Activated CD8-positive, alpha-beta T cell treated with anti-CD3 and anti-CD28 coated beads, Interleukin-2, amount 10 ng/mL, durations not matched to agents 7 days and 5 days (primary cell): ENCODE measurements around the gene ATXN10. TPM values are rescaled to one million over a fixed set of nuclear protein-coding genes. Genes with fewer than 3 reads are reported as not detected.

Experiments used
- ATAC-seq: fragments of 150-1000 bp; cut with Tn5 transposase; one replicate; pipeline ENCODE4 v1.10.0; 2021; ENCODE audit warnings: moderate library complexity
- CTCF ChIA-PET: fragments of 350-600 bp; sonication (Branson Sonifier 250); formaldehyde crosslinking; loops from one replicate; lab custom pipeline; 2021; ENCODE audit warnings: antibody characterized with exemption; lab: Charles Lee
- POLR2A ChIA-PET: fragments of 350-600 bp; sonication (Branson Sonifier 250); formaldehyde crosslinking; loops from one replicate; lab custom pipeline; 2021; ENCODE audit warnings: antibody characterized with exemption; lab: Charles Lee
- DNase-seq: peaks from one replicate; pipeline ENCODE4 v3.0.0-alpha.2; 2020
- H3K27ac Mint-ChIP-seq: one replicate; pipeline ENCODE4 v1.8.0; 2021; ENCODE audit warnings: mild to moderate bottlenecking, mixed read lengths
- H3K27me3 Mint-ChIP-seq: one replicate; pipeline ENCODE4 v1.8.0; 2021; ENCODE audit warnings: low read depth, mixed read lengths
- H3K36me3 Mint-ChIP-seq: one replicate; pipeline ENCODE4 v1.8.0; 2021; ENCODE audit warnings: low read depth, mixed read lengths
- H3K4me1 Mint-ChIP-seq: one replicate; pipeline ENCODE4 v1.8.0; 2021; ENCODE audit warnings: low read depth, mixed read lengths
- H3K4me3 Mint-ChIP-seq: one replicate; pipeline ENCODE4 v1.8.0; 2021; ENCODE audit warnings: mild to moderate bottlenecking, mixed read lengths
- H3K9me3 Mint-ChIP-seq: one replicate; pipeline ENCODE4 v1.8.0; 2022; ENCODE audit warnings: mixed read lengths; ENCODE audit not compliant: insufficient read depth
- total RNA-seq, 2 experiments: library from RNA; stranded (reverse); gene quantifications; one replicate each; pipeline ENCODE4 v1.2.3, GENCODE V29; 2021

ATXN10 gene
- total RNA-seq, 2 experiments from 2014 or later = 106 to 114 TPM

GRCh38 chr22:45826520-45826919 lies 154.9 kb downstream of the ATXN10 start:
- no peak overlapping the region for H3K4me3 Mint-ChIP-seq
- no peaks in the 10 kb centered on the region for H3K27me3 Mint-ChIP-seq
- no peak overlapping the region for H3K27ac Mint-ChIP-seq
- ATAC-seq (no peak), DNase-seq (no peak)
- ChIA-PET POLR2A (no interaction called here), CTCF (interaction anchor here (0.8 to 1.7 kb wide), 2 partner anchors 37 to 541 kb away, joined by 3 to 7 read pairs; no protein-coding TSS in a partner anchor)
- peaks cover 7% of the 10 kb centered on the region for H3K36me3 Mint-ChIP-seq
- no peaks in the 10 kb centered on the region for H3K4me1 Mint-ChIP-seq
- H3K9me3 Mint-ChIP-seq = no peaks in the 10 kb centered on the region

GRCh38 chr22:45828841-45829240 lies 157.2 kb downstream of the ATXN10 start:
- no peak overlapping the region for H3K4me3 Mint-ChIP-seq
- POLR2A ChIA-PET = no interaction called here
- ATAC-seq (no peak), DNase-seq (no peak)
- H3K36me3 Mint-ChIP-seq = peaks cover 7% of the 10 kb centered on the region
- CTCF ChIA-PET = interaction anchor here (1.6 kb wide), 1 partner anchor 35 kb away, joined by 3 read pairs; no protein-coding TSS in a partner anchor
- no peak overlapping the region for H3K27ac Mint-ChIP-seq
- H3K9me3 Mint-ChIP-seq = no peaks in the 10 kb centered on the region
- H3K27me3 Mint-ChIP-seq = no peaks in the 10 kb centered on the region
- H3K4me1 Mint-ChIP-seq = no peaks in the 10 kb centered on the region

GRCh38 chr22:45830531-45831245 lies 159.1 kb downstream of the ATXN10 start:
- ChIA-PET CTCF (no interaction called here), POLR2A (no interaction called here)
- Mint-ChIP-seq H3K4me3 (no peak overlapping the region), H3K27me3 (no peaks in the 10 kb centered on the region), H3K27ac (no peak overlapping the region), H3K36me3 (peaks cover 9% of the 10 kb centered on the region), H3K4me1 (peaks cover 8% of the 10 kb centered on the region), H3K9me3 (no peaks in the 10 kb centered on the region)
- ATAC-seq (no peak), DNase-seq (no peak)

GRCh38 chr22:45831394-45831793 lies 159.8 kb downstream of the ATXN10 start:
- Mint-ChIP-seq H3K36me3 (peaks cover 4% of the 10 kb centered on the region), H3K27ac (no peak overlapping the region), H3K4me1 (peaks cover 8% of the 10 kb centered on the region), H3K27me3 (no peaks in the 10 kb centered on the region), H3K4me3 (no peak overlapping the region), H3K9me3 (no peaks in the 10 kb centered on the region)
- DNase-seq = no peak
- ATAC-seq = no peak
- ChIA-PET CTCF (no interaction called here), POLR2A (no interaction called here)

GRCh38 chr22:45832180-45832579 lies 160.5 kb downstream of the ATXN10 start:
- DNase-seq (no peak), ATAC-seq (no peak)
- Mint-ChIP-seq H3K36me3 (peaks cover 4% of the 10 kb centered on the region), H3K4me3 (no peak overlapping the region), H3K27ac (no peak overlapping the region), H3K27me3 (no peaks in the 10 kb centered on the region), H3K9me3 (no peaks in the 10 kb centered on the region), H3K4me1 (peaks cover 8% of the 10 kb centered on the region)
- ChIA-PET POLR2A (no interaction called here), CTCF (no interaction called here)

GRCh38 chr22:45832959-45833580 lies 161.4 kb downstream of the ATXN10 start:
- POLR2A ChIA-PET = no interaction called here
- no peak overlapping the region for H3K4me3 Mint-ChIP-seq
- ATAC-seq (no peak), DNase-seq (no peak)
- CTCF ChIA-PET = interaction anchor here (1.0 kb wide), 1 partner anchor 30 kb away, joined by 3 read pairs; no protein-coding TSS in a partner anchor
- no peak overlapping the region for H3K27ac Mint-ChIP-seq
- peaks cover 8% of the 10 kb centered on the region for H3K4me1 Mint-ChIP-seq
- H3K36me3 Mint-ChIP-seq = peaks cover 4% of the 10 kb centered on the region
- H3K27me3 Mint-ChIP-seq = no peaks in the 10 kb centered on the region
- H3K9me3 Mint-ChIP-seq = no peaks in the 10 kb centered on the region

GRCh38 chr22:45833613-45834012 lies 162.0 kb downstream of the ATXN10 start:
- ATAC-seq = no peak
- DNase-seq = no peak
- no peak overlapping the region for H3K4me3 Mint-ChIP-seq
- peaks cover 4% of the 10 kb centered on the region for H3K36me3 Mint-ChIP-seq
- H3K4me1 Mint-ChIP-seq = peaks cover 8% of the 10 kb centered on the region
- ChIA-PET POLR2A (no interaction called here), CTCF (interaction anchor here (1.0 kb wide), 1 partner anchor 30 kb away, joined by 3 read pairs; no protein-coding TSS in a partner anchor)
- no peaks in the 10 kb centered on the region for H3K27me3 Mint-ChIP-seq
- H3K27ac Mint-ChIP-seq = no peak overlapping the region
- no peaks in the 10 kb centered on the region for H3K9me3 Mint-ChIP-seq

GRCh38 chr22:45834241-45834640 lies 162.6 kb downstream of the ATXN10 start:
- no peaks in the 10 kb centered on the region for H3K27me3 Mint-ChIP-seq
- peaks cover 2% of the 10 kb centered on the region for H3K36me3 Mint-ChIP-seq
- ChIA-PET POLR2A (no interaction called here), CTCF (no interaction called here)
- H3K27ac Mint-ChIP-seq = no peak overlapping the region
- H3K4me1 Mint-ChIP-seq = peaks cover 8% of the 10 kb centered on the region
- H3K4me3 Mint-ChIP-seq = no peak overlapping the region
- H3K9me3 Mint-ChIP-seq = no peaks in the 10 kb centered on the region
- DNase-seq (no peak), ATAC-seq (no peak)

- DNase-seq (no peak), ATAC-seq (no peak)
- no peak overlapping the region for H3K27ac Mint-ChIP-seq
- peaks cover 8% of the 10 kb centered on the region for H3K4me1 Mint-ChIP-seq
- H3K36me3 Mint-ChIP-seq = peaks cover 2% of the 10 kb centered on the region
- ChIA-PET POLR2A (no interaction called here), CTCF (no interaction called here)
- no peaks in the 10 kb centered on the region for H3K27me3 Mint-ChIP-seq
- no peaks in the 10 kb centered on the region for H3K9me3 Mint-ChIP-seq
- H3K4me3 Mint-ChIP-seq = no peak overlapping the region
These were observed 163.2 kb downstream of the ATXN10 start for GRCh38 chr22:45834795-45835194.

GRCh38 chr22:45836418-45837169 lies 165.0 kb downstream of the ATXN10 start:
- no peak for ATAC-seq
- Mint-ChIP-seq H3K27ac (no peak overlapping the region), H3K4me3 (no peak overlapping the region), H3K27me3 (no peaks in the 10 kb centered on the region), H3K4me1 (peaks cover 8% of the 10 kb centered on the region), H3K36me3 (peaks cover 2% of the 10 kb centered on the region), H3K9me3 (no peaks in the 10 kb centered on the region)
- POLR2A ChIA-PET = no interaction called here
- CTCF ChIA-PET = no interaction called here
- DNase-seq = no peak

- H3K36me3 Mint-ChIP-seq = peaks cover 2% of the 10 kb centered on the region
- ATAC-seq (no peak), DNase-seq (no peak)
- no peak overlapping the region for H3K4me3 Mint-ChIP-seq
- H3K4me1 Mint-ChIP-seq = peaks cover 8% of the 10 kb centered on the region
- H3K9me3 Mint-ChIP-seq = no peaks in the 10 kb centered on the region
- H3K27ac Mint-ChIP-seq = no peak overlapping the region
- CTCF ChIA-PET = no interaction called here
- no peaks in the 10 kb centered on the region for H3K27me3 Mint-ChIP-seq
- POLR2A ChIA-PET = no interaction called here
These were observed 165.9 kb downstream of the ATXN10 start for GRCh38 chr22:45837508-45837907.
